ENCODE measurements around the gene WDR7. TPM values are rescaled to one million over a fixed set of nuclear protein-coding genes. Genes with fewer than 3 reads are reported as not detected.

WDR7 gene
- total RNA-seq, 4 donors from 2014 or later, result 16.2 to 39.4 (median 19.9) TPM

DNA sequence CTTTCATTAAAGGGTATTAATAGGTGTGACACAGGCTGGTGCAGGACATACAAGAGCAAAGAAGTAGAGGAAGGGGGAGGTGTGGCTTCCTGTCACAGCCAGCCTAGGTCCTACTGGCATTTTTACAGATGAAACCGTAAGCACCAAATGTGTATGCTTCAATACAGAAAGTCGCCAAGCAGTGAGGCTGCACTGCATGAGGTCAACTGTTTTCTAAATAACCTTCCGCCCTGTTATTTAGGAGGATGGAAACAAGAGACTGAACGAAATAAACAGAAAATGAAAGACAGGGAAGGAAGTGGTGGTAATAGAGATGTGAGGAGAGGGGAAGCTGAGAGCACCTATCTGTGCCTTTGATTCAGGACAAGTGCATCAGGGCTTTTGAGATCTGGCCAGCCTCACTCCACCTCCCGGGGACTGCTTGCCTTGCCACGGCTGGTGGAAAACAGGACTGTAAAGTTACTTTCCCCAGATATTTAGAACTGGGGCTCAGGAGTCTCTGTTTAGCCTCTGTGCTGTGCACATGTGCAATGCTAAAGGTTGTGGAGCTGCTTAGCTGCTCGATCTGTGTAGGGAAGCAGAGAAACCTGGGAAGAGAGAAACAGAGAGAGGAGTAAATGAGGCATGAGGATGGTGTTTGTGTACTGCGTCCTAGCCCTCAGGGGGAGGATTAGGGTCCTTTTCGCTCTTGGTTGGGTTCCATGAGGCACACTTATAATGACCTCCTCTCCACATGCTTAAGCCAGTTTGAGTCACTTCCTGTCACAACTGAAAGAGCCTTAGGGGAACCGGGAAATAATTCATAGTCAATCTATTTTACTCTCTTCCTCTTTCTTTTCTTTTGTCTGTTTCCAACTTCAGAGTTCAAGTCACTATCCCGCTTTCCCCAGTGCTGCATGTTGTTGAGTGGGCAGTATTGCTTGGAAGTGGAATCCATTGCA is 433.4 kb downstream of the WDR7 start:
- ATAC-seq (ENCODE audit: low FRiP score), result no peak
- TF ChIP-seq CTCF (IDR thresholded peaks at IDR 0.05), result no peak
- no peak for DNase-seq (ENCODE audit: low spot score)

DNA sequence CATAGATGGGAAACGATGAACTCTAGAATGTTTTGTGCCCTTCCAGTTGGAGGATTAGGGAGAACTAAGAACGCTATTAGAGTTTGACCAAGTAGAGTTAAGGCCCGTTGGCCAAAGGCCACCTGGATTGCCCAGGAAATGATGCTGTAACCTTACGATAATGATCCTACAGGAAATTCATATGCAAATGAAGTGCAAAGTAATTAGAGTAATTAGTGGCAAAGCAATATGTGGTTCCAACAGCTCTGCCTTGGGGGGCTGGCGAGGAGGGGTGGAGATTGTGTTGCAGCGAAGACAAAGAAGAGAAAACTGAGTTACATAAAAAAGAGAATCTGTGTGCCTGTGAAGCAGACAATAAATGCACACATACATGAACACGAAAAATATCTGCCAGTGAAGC is 434.2 kb downstream of the WDR7 start:
- ATAC-seq (ENCODE audit: low FRiP score) (no peak), DNase-seq (ENCODE audit: low spot score) (no peak)
- TF ChIP-seq CTCF (IDR thresholded peaks at IDR 0.05), result no peak

DNA sequence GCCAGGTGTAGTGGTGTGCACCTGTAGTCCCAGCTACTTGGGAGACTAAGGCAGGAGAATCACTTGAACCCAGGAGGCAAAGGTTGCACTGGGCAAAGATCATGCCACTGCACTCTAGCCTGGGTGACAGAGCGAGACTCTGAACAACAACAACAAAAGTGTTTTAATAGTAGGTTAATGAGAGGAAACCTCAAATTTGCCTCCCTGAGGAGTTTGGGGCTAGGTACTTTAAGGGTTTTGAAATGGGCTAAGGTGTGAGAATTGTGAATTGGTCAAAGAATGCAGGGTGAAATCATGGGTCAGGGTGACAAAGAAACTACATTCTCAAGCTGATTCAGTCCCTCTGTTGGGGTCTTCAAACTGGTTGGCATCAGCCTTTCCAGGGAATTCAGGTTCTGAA is 435.0 kb downstream of the WDR7 start:
- DNase-seq (ENCODE audit: low spot score) (no peak), ATAC-seq (ENCODE audit: low FRiP score) (no peak)
- TF ChIP-seq CTCF (IDR thresholded peaks at IDR 0.05), result no peak

Small RNA genes within 50 kb of the gene (small RNA-seq; reads per million reads assigned to genes)
- not detected for gene RF00012
- gene RF00019, result not detected

Other genes with a start within 250 kb of the WDR7 start
- gene TXNL1, start 12.8 kb upstream of the WDR7 start, total RNA-seq, result 10 to 100 TPM; 31.4 to 47.4 (median 41.1) TPM

All from omental fat pad (tissue), 4 donors.